GM10266 (cell line): Measurements from ENCODE around the gene OR2M4.
A peak's percentile ranks its signal among the peaks of the same experiment; 100 is the strongest.
"Not testable (repeated sequence)": the region's sequence is repeated elsewhere in the genome, so short reads cannot be mapped to it uniquely, and the experiment has no call there.

Source experiments
- DNase-seq: peaks from one replicate; pipeline ENCODE4 v3.0.0; 2012; ENCODE audit errors: extremely low spot score
- CTCF ChIP-seq: IDR thresholded peaks from 2 replicates; pipeline ENCODE4 v1.5.1; 2012; ENCODE audit warnings: mild to moderate bottlenecking, low read depth; ENCODE audit not compliant: control insufficient read depth, insufficient read depth; ENCODE audit errors: missing control alignments

The OR2M4 gene

GRCh38 chr1:248225537-248225936 is 5.7 kb upstream of the OR2M4 start:
- no peak for DNase-seq
- no peak for TF ChIP-seq CTCF

- TF ChIP-seq CTCF = no peak
- DNase-seq = no peak
Observed at GRCh38 chr1:248229360-248229908, 1.8 kb upstream of the OR2M4 start.

- DNase-seq = no peak
- no peak for TF ChIP-seq CTCF
Observed at GRCh38 chr1:248239478-248239877, 8.3 kb downstream of the OR2M4 start.

GRCh38 chr1:248243204-248243603 is 12.0 kb downstream of the OR2M4 start:
- peak; percentile 56 for DNase-seq
- peak; percentile 74 for TF ChIP-seq CTCF

- DNase-seq = not testable (repeated sequence)
Observed at GRCh38 chr1:248259309-248259708, 28.1 kb downstream of the OR2M4 start.

GRCh38 chr1:248268178-248268577 is 37.0 kb downstream of the OR2M4 start:
- DNase-seq = no peak
- no peak for TF ChIP-seq CTCF

GRCh38 chr1:248273225-248273624 is 42.0 kb downstream of the OR2M4 start:
- DNase-seq = not testable (repeated sequence)

GRCh38 chr1:248277876-248278275 is 46.7 kb downstream of the OR2M4 start, which contains the start of gene OR2T33:
Gene OR2T33 (minus strand): TSS chr1:248277976. CDS start chr1:248273814, 4,162 bp downstream.
- TF ChIP-seq CTCF = no peak
- no peak for DNase-seq

- no peak for DNase-seq
- TF ChIP-seq CTCF = no peak
Observed at GRCh38 chr1:248288391-248288790, 57.2 kb downstream of the OR2M4 start.
